NT2/D1 (cell line): Measurements from ENCODE around the gene IRF2.

Experiments used
- YY1 ChIP-seq: IDR thresholded peaks from 2 replicates; pipeline ENCODE4 v1.6.1; 2011; ENCODE audit not compliant: insufficient read length, insufficient read depth
- ZNF274 ChIP-seq: IDR thresholded peaks from 2 replicates; pipeline ENCODE4 v1.6.1; 2011; ENCODE audit warnings: mild to moderate bottlenecking, low read depth, low read length

GRCh38 chr4:184504385-184504784 is 30.0 kb upstream of the IRF2 start:
- TF ChIP-seq ZNF274 (no peak), YY1 (no peak)
